ENCODE measurements around the gene TMEM225B. TPM values are rescaled to one million over a fixed set of nuclear protein-coding genes. Genes with fewer than 3 reads are reported as not detected.
"Not testable (repeated sequence)": the region's sequence is repeated elsewhere in the genome, so short reads cannot be mapped to it uniquely, and the experiment has no call there.

Gene TMEM225B, protein sequence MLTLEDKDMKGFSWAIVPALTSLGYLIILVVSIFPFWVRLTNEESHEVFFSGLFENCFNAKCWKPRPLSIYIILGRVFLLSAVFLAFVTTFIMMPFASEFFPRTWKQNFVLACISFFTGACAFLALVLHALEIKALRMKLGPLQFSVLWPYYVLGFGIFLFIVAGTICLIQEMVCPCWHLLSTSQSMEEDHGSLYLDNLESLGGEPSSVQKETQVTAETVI
- total RNA-seq, result 1.2 and 2.4 TPM in 2 replicates

DNA sequence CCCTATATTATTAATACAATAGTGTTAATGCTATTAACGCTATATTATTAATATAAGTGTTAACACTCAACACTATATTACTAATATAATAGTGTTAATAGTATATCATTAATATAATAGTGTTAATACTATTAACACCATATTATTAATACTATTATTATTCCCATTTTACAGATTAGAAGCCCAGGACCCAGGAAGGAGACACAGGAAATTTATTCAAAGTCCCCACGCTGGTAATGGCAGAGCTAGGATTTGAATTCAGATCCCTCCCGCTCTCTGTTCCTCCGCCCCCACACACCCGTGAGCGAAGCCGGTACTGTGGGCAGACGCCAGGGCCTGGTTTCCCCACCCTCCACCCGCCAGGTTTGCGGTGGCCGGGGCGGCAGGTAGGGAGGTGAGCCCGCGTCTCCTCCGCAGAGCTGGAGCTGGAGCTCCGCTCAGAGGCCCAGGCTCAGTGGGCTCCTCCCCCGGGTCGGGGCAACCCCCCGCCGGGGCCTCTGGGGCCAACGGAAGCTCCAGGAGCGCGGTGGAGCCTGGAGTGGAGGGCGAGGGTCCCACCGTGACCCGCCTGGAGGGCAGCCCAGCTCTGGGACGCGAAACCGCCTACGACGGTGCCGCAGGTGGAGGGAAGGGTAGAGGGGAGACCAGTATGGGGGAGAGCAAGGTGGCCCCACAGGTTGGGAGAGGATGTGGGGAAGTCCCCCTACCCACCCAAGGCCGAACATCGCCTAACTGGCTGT, at the start of gene TMEM225B:
Gene TMEM225B (plus strand): TSS at position 506 of the 740 bp plus-strand sequence. CDS start 6,122 bp downstream, outside the sequence.
- intact Hi-C loops (cut with micrococcal nuclease), result no loop called here

DNA sequence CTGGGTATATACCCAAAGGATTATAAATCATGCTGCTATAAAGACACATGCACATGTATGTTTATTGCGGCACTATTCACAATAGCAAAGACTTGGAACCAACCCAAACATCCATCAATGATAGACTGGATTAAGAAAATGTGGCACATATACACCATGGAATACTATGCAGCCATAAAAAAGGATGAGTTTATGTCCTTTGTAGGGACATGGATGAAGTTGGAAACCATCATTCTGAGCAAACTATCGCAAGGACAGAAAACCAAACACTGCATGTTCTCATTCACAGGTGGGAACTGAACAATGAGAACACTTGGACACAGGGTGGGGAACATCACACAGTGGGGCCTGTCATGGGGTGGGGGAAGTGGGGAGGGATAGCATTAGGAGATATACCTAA, 48.5 kb upstream of the TMEM225B start:
- intact Hi-C loops (cut with micrococcal nuclease), result not testable (repeated sequence)

DNA sequence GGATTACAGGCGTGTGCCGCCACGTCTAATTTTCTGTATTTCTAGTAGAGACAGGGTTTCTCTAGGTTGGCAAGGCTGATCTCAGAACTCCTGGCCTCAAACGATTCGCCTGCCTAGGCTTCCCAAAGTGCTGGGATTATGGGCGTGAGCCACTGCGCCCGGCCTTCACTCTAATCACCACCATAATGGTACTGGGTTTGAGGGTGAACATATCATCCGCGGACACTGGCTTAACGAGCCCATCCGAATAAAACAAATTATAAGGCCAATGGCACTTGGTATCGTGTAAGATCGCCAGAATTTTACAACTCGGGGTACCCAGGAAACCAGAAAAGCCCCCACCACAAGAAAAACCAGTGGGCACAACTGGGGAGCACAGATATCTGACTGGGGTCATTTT, 46.7 kb upstream of the TMEM225B start:
- intact Hi-C loops (cut with micrococcal nuclease), result loop anchor here (10.0 kb wide), 2 partner anchors 463 to 533 kb away; partner anchors contain the start of genes COPS6, ZKSCAN1 and ZNF3

DNA sequence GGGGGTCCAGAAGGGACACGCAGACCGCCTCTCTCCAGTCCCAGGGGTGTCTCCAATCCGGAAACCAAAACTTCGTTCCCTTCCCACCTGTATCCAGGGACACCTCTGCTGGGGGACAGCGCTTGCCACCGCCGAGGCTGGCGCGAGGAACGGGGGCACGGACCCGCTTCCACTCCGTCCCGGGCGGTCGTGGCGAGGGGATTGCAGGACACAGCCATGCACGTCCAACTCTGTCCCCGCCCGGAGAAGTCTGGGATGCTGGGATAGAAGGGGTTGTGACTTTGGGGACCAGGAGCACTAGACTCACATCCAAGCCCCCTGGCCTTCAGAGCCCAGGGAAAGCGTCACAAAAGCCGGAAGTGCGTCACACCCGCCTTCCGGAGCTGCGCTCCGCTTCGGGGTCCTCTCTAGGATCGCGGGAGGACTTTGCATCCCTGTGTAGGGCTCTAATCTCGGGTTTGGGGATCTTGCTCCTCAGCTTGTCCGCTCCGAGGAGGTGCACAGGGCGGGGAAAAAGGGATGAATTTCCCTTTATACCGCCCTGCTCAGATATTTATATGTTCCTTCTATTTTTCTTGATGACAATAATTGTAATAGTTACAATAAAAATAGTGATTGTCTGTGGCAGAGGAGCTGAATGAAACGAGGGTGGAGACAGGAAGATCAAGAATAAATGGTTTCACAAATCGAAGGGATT, 46.2 kb upstream of the TMEM225B start, which contains the start of gene FAM200A:
Gene FAM200A (minus strand): TSS at position 348 of the 697 bp plus-strand sequence. CDS start 3,707 bp downstream, outside the sequence.
- intact Hi-C loops (cut with micrococcal nuclease), result loop anchor here (1.0 to 10.0 kb wide), 4 partner anchors 53 to 533 kb away; partner anchors contain the start of genes COPS6, ZKSCAN1, ZNF3 and ZNF789

DNA sequence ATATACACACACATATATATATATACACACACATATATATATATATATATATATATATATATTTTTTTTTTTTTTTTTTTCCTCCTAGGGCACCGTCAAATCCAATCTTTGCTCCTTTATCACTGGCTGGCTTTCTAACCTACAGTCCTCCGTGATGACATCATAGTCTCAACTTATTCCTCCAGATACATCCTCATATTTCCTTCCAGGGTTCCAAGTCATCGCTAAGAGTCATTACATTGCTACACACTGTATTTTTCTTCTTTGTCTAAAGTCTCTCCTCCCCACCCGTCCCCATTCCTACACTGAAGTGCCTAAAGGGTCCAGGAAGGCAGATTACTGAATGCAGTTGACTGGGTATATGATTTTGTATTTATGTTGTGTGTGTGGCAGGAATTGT, 45.0 kb upstream of the TMEM225B start:
- intact Hi-C loops (cut with micrococcal nuclease), result loop anchor here (10.0 kb wide), 2 partner anchors 462 to 532 kb away; partner anchors contain the start of genes COPS6, ZKSCAN1 and ZNF3

DNA sequence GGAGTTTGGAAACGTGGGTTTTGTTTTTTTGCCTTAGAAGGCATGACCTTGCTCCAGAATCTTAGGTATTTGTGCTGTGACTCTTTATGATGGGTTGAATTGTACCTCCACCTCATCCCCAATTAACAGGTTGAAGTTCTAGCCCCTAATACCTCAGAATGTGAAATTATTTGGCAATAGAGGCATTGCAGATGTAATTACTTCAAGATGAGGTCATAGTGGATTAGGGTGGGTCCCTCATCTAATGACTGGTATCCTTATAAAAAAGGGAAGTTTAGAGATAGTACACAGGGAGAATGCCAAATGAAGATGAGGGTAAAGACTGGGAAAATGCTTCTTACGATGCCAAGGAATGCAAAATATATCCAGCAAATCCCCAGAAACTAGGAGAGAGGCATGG, 43.1 kb upstream of the TMEM225B start:
- intact Hi-C loops (cut with micrococcal nuclease), result loop anchor here (10.0 kb wide), 2 partner anchors 460 to 530 kb away; partner anchors contain the start of genes COPS6, ZKSCAN1 and ZNF3

DNA sequence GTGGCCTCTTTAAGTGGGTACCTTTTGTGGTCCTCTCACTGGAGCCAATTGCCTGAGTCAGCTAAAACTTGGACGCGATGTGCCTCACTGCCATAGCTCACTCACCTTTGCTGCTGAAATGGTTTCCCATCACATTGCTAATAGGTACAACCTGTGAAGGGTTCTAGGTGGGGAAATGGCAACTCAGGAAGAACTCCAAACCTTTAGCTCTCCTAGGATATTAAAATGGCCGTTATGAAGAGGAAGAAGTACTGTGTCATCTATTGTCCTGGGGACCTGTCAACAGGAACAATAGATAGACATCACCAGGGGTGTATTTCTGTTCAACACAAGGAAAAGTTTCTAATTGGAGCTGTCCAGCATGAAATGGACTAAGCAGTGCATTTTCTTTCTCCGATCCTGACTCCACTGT, 40.9 kb upstream of the TMEM225B start:
- intact Hi-C loops (cut with micrococcal nuclease), result loop anchor here (10.0 kb wide), 2 partner anchors 458 to 528 kb away; partner anchors contain the start of genes COPS6, ZKSCAN1 and ZNF3

DNA sequence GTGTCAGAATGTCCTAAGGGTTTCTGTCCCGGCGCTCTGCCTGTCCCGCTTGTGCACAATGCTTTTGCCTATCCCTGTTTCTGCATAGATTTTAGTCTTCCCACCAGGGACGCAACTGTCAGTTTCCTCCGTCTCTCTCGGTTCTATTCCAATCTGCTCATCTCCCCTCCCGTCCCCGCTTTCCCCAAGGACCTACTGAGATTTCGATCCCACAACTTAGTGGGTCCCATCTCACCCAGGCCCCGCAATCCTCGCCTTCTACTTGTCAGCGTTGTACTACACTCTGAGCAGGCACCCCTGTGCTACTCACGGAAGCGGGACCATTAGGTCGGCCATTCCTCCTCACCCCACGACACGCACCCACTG, 40.1 kb upstream of the TMEM225B start:
- intact Hi-C loops (cut with micrococcal nuclease), result loop anchor here (1.0 to 10.0 kb wide), 7 partner anchors 54 to 527 kb away; partner anchors contain the start of genes BUD31, COPS6, PDAP1 and ZKSCAN1

DNA sequence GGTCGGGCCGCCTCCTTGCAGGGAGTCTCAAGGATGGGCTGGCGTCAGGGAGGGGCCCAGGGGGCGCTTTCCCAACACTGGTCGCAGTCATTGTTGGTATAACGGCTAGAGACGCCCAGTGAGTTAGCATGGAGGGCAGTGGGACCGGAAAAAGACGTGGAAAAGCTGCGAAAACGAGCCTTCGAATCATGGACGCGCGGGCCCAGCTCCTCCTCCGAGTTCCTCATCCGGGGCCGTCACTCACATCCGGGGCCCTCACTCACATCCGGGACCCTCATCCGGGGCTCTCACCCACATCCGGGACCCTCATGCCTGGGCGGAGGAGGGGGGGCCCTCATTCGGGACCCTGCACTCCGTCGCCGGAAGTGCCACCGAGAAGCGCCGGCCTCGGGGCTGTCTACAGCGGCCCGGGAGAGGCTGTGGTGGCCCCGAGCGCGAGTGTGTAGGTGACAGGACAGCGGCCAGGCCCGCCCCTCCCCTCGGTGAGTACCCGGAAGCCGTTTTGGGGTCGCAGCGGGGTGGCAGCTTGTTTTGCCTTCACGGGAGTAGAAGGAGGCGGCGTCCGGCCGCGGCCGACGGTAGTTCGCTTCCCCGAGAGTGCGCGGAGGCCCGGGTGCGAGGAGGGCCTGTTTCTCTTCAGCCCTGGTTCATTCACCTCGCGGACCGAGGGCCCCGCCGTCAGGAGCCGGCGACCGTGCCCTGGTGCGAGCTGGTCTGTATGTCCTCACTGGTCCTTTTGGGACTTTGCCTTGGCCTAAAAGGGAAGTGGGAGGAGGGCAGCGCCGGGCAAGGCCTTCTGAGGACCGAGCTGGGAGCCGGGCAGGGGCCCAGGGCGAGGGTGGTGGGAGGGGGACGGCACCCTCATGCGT, 39.5 kb upstream of the TMEM225B start, which contains the start of gene ZNF655:
Gene ZNF655 (plus strand): TSS at position 337 of the 869 bp plus-strand sequence. CDS start 1,918 bp downstream, outside the sequence.
- intact Hi-C loops (cut with micrococcal nuclease), result loop anchor here (1.0 to 10.0 kb wide), 7 partner anchors 54 to 526 kb away; partner anchors contain the start of genes BUD31, COPS6, PDAP1 and ZKSCAN1

DNA sequence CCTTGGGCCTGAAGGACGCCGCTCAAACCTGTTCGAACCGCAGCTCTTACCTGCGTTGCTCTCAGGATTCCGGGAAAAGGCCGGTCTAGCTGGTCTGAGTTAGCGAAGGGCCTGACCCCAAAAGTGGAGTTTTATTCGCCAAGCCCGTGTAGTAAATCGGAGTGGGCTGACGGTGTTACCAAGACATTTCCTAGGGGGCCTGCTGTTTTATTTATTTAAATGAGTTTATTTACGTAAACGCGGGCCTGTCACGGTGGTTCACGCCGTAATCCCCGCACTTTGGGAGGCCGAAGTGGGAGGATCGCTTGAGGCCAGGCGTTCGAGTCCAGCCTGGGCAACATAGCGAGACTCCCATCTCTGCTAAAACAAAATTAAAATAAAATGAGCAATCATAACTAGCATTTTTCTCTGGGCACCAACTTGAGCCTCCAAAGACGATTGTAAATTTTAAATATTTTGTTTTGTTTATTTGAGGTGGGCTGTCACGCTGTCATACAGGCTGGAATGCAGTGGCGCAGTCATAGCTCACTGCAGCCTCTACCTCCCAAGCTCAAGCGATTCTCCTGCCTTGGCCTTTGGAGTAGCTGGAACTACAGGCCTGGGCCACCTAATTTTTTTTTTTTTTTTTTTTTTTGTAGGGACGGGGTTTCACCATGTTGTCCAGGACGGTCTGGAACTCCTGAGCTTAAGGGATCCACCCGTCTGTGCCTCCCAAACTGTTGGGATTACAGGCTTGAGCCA, 38.7 kb upstream of the TMEM225B start:
- intact Hi-C loops (cut with micrococcal nuclease), result loop anchor here (10.0 kb wide), 2 partner anchors 455 to 525 kb away; partner anchors contain the start of genes COPS6, ZKSCAN1 and ZNF3

DNA sequence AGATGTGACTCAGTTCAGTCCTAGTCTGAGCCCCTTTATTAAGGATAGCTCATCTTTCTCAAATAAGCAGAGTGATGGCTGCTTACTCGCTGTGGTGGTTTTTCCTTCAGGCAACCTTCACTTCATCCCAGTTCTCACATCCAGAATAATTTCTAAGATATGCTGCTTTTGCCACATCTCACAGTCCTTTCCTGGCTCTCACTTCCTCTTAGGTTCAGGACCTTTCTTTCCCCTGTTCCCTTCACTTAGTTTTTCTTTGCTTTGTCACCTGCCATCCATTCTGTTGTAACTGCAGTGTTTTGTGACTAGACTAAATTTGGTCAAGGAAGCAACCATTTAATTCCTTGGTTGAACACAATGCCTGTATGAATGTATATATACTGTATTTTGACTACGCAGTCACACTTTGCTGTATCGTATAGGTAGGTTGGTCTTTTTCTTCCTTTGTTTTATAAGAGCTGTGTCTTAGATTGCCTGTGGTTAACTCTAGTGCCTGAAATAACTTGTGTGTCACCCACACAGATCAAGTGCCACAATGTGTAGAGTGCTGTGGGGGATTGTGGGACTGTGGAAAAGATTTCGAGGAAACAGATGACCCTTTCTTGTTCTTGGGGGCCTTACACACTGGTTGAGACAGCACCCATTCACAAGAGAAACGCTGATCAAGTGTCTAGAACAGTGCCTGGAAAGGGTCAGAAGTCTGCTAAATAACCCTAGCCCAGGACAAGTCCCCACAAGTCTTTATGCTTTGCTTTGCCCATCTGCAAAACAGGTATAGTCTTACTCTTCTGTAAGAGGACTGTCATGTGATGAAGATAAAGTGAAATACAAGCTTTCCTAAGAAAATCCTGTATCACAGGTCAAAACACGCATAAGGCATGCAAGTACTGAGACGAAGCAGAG, 37.0 kb upstream of the TMEM225B start:
- intact Hi-C loops (cut with micrococcal nuclease), result no loop called here

DNA sequence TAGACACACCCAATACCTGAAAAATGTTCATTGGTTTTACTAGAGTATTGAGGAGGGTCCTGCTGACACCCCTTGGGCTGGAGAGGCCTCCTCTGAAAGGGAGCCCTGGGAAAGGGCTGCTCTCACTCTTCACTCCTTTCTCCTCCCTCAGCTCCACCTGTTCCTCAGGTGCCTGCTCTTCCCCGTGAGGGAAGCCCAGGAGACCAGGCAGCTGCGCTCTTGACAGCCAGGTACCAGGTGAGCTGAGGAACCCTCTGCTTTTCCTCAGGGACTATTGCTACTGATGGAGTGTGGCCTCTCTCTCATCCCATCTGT, 36.4 kb upstream of the TMEM225B start:
- intact Hi-C loops (cut with micrococcal nuclease), result no loop called here

DNA sequence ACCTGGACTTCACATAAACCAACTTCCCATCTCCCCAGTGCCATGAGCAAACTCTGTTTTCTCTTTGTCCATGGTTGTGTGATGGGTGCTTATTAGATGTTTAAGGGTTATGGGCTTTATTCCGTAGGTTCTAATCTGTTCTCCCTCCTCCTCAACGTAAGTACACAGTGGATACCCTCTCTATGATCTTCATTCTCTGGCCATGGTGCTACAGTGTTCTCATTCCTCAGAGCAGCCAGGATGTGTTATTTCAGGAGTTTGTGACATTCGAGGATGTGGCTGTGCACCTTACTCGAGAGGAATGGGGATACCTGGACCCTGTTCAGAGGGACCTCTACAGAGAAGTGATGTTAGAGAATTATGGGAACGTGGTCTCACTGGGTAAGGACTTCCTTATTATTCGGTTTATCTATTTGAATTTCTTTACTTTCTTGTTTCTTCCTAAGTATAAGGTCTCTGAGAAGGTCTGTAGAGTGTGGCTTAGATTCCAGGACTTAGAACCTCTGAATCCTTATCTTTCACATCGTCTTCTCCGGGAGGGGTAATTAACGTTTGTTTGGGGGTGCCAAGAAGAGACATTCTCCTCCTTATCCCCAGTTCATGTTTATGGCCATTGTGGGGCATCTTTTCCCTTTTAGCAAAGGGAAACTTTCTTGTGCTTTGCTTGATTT, 35.8 kb upstream of the TMEM225B start:
- intact Hi-C loops (cut with micrococcal nuclease), result no loop called here

DNA sequence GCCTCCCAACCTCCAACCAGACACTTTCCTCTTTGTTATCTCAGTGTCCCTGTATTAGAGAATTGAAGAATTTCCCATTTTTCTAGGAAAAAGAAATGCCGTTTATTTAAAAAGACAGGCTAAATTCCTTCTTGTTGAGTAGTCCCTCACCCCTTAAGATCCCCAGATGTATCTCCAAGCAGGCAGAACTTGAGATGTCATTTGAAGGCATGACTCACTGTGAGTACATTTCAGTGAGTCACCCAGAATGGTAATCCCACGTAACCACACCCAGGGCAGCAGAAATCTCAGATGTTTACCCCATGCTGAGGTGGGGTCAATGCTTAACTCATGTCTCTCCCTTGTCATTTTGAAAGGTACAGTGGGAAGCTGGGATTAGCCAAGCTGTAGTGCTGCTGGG, 35.2 kb upstream of the TMEM225B start:
- intact Hi-C loops (cut with micrococcal nuclease), result no loop called here

DNA sequence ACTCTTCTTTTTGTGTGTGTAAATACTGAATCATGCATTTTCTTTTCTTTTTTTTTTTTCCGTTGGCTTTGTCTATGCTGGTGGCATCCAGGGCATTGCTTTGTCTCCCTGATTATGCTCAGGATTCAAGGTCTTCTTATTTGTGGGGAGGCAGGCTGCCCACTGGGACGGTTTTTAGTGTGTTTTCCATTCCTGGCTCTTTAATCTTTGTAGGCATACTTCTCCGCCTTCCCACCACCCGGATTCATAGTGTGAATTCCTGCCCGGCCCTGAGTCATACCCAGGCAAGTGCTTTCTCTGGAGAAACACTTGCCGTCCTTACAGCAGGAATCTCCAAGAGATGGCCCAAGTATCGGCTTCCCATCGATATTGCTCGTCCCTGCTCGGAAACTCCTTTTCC, 34.4 kb upstream of the TMEM225B start:
- intact Hi-C loops (cut with micrococcal nuclease), result no loop called here

DNA sequence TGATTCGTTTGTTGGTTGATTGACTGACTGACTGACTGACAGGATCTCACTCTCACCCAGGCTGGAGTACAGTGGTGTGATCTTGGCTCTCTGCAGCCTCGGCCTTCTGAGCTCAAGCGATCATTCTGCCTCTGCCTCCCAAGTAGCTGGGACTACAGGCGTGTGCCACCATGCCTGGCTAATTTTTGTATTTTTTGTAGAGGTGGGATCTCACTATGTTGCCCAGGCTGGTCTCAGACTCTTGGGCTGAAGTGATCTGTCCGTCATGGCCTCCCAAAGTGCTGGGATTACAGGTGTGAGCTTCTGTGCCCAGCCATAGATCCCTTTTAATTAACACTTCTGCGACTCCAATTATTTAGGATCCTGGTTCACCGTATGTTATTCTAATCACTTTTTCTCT, 29.3 kb upstream of the TMEM225B start:
- intact Hi-C loops (cut with micrococcal nuclease), result not testable (repeated sequence)

DNA sequence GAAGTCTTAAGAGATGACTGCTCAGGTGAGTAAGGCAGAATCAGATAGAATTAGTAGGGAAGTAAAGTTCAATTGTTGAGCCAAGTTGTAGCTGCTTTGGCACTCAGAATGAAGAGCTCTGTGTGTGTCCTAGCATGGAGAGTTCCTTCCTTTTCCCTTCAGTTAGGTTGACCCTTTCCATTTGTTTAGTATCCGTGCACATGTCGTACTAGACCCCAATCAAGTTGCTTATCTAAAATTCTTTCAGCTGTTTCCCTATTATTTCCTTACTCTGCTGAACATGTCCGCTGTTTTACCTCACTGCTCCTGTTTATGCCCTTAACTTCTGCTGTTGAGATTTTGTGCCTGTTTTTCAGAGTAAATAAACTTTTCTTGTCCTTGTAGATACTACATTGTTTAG, 26.3 kb upstream of the TMEM225B start:
- intact Hi-C loops (cut with micrococcal nuclease), result no loop called here

DNA sequence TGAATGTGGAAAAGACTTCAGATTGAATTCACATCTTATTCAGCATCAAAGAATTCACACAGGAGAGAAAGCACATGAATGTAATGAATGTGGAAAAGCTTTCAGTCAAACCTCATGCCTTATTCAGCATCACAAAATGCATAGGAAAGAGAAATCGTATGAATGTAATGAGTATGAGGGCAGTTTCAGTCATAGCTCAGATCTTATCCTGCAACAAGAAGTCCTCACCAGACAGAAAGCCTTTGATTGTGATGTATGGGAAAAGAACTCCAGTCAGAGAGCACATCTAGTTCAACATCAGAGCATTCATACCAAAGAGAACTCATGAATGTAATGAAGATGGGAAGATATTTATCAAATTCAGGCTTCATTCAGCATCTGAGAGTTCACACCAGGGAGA, 24.8 kb upstream of the TMEM225B start:
- intact Hi-C loops (cut with micrococcal nuclease), result no loop called here

Data from T-helper 2 cell treated with Interferon-gamma antibody and Interleukin-4, amounts not matched to agents 100 ng/mL and 5 ng/mL, for 36 hours (primary cell).